Measurements from ENCODE around the gene GRID2. TPM values are rescaled to one million over a fixed set of nuclear protein-coding genes. Genes with fewer than 3 reads are reported as not detected.

The GRID2 gene
- total RNA-seq, 1 donor from 2014 or later: not detected

GRCh38 chr4:93187466-93187865 lies 883.7 kb downstream of the GRID2 start:
- Mint-ChIP-seq H3K4me3 (ENCODE audit: low read depth) (no peak overlapping the region), H3K36me3 (ENCODE audit: low read depth) (no peaks in the 10 kb centered on the region), H3K27me3 (ENCODE audit: low read depth) (no peaks in the 10 kb centered on the region), H3K4me1 (ENCODE audit: low read depth) (no peaks in the 10 kb centered on the region), H3K9me3 (peaks cover 4% of the 10 kb centered on the region), H3K27ac (no peak overlapping the region)
- intact Hi-C loops (cut with micrococcal nuclease): no loop called here
- no peak for DNase-seq (ENCODE audit: low spot score)

- Mint-ChIP-seq H3K4me1 (ENCODE audit: low read depth) (no peaks in the 10 kb centered on the region), H3K9me3 (peaks cover 4% of the 10 kb centered on the region)
These were observed 884.1 kb downstream of the GRID2 start for GRCh38 chr4:93187892-93188291.

GRCh38 chr4:93199492-93199891 lies 895.7 kb downstream of the GRID2 start:
- Mint-ChIP-seq H3K4me3 (ENCODE audit: low read depth) (no peak overlapping the region), H3K4me1 (ENCODE audit: low read depth) (no peaks in the 10 kb centered on the region), H3K36me3 (ENCODE audit: low read depth) (no peaks in the 10 kb centered on the region), H3K27me3 (ENCODE audit: low read depth) (no peaks in the 10 kb centered on the region), H3K27ac (no peak overlapping the region), H3K9me3 (peaks cover 12% of the 10 kb centered on the region)
- DNase-seq (ENCODE audit: low spot score): no peak
- intact Hi-C loops (cut with micrococcal nuclease): no loop called here

More at GRCh38 chr4:93187892-93188291, 884.1 kb downstream of the GRID2 start:
- H3K27me3 Mint-ChIP-seq (ENCODE audit: low read depth): no peaks in the 10 kb centered on the region
- no peak overlapping the region for H3K4me3 Mint-ChIP-seq (ENCODE audit: low read depth)
- DNase-seq (ENCODE audit: low spot score): no peak
- H3K27ac Mint-ChIP-seq: no peak overlapping the region
- no peaks in the 10 kb centered on the region for H3K36me3 Mint-ChIP-seq (ENCODE audit: low read depth)
- intact Hi-C loops (cut with micrococcal nuclease): no loop called here

- DNase-seq (ENCODE audit: low spot score): no peak
- Mint-ChIP-seq H3K27me3 (ENCODE audit: low read depth) (no peaks in the 10 kb centered on the region), H3K36me3 (ENCODE audit: low read depth) (no peaks in the 10 kb centered on the region), H3K9me3 (peaks cover 6% of the 10 kb centered on the region), H3K4me3 (ENCODE audit: low read depth) (no peak overlapping the region), H3K4me1 (ENCODE audit: low read depth) (no peaks in the 10 kb centered on the region), H3K27ac (no peak overlapping the region)
- intact Hi-C loops (cut with micrococcal nuclease): no loop called here
These were observed 897.8 kb downstream of the GRID2 start for GRCh38 chr4:93201471-93202096.

- Mint-ChIP-seq H3K27ac (no peak overlapping the region), H3K4me1 (ENCODE audit: low read depth) (no peaks in the 10 kb centered on the region), H3K27me3 (ENCODE audit: low read depth) (no peaks in the 10 kb centered on the region)
These were observed 899.9 kb downstream of the GRID2 start for GRCh38 chr4:93203708-93204107.

GRCh38 chr4:93212250-93212649 lies 908.5 kb downstream of the GRID2 start:
- no peak for DNase-seq (ENCODE audit: low spot score)
- H3K4me3 Mint-ChIP-seq (ENCODE audit: low read depth): no peak overlapping the region
- H3K4me1 Mint-ChIP-seq (ENCODE audit: low read depth): no peaks in the 10 kb centered on the region
- intact Hi-C loops (cut with micrococcal nuclease): no loop called here
- H3K9me3 Mint-ChIP-seq: no peaks in the 10 kb centered on the region
- no peaks in the 10 kb centered on the region for H3K27me3 Mint-ChIP-seq (ENCODE audit: low read depth)
- H3K36me3 Mint-ChIP-seq (ENCODE audit: low read depth): no peaks in the 10 kb centered on the region
- H3K27ac Mint-ChIP-seq: no peak overlapping the region

More at GRCh38 chr4:93203708-93204107, 899.9 kb downstream of the GRID2 start:
- H3K36me3 Mint-ChIP-seq (ENCODE audit: low read depth): no peaks in the 10 kb centered on the region
- intact Hi-C loops (cut with micrococcal nuclease): no loop called here
- no peak overlapping the region for H3K4me3 Mint-ChIP-seq (ENCODE audit: low read depth)
- H3K9me3 Mint-ChIP-seq: no peaks in the 10 kb centered on the region
- no peak for DNase-seq (ENCODE audit: low spot score)

- DNase-seq (ENCODE audit: low spot score): no peak
- Mint-ChIP-seq H3K36me3 (ENCODE audit: low read depth) (no peaks in the 10 kb centered on the region), H3K4me3 (ENCODE audit: low read depth) (no peak overlapping the region), H3K4me1 (ENCODE audit: low read depth) (no peaks in the 10 kb centered on the region), H3K27ac (no peak overlapping the region), H3K27me3 (ENCODE audit: low read depth) (no peaks in the 10 kb centered on the region), H3K9me3 (peaks cover 7% of the 10 kb centered on the region)
- intact Hi-C loops (cut with micrococcal nuclease): no loop called here
These were observed 912.9 kb downstream of the GRID2 start for GRCh38 chr4:93216646-93217045.

GRCh38 chr4:93217431-93217830 lies 913.7 kb downstream of the GRID2 start:
- H3K9me3 Mint-ChIP-seq: peaks cover 13% of the 10 kb centered on the region
- intact Hi-C loops (cut with micrococcal nuclease): no loop called here
- H3K27ac Mint-ChIP-seq: no peak overlapping the region

GRCh38 chr4:93221771-93222170 lies 918.0 kb downstream of the GRID2 start:
- Mint-ChIP-seq H3K4me1 (ENCODE audit: low read depth) (no peaks in the 10 kb centered on the region), H3K27ac (no peak overlapping the region), H3K9me3 (peaks cover 17% of the 10 kb centered on the region), H3K36me3 (ENCODE audit: low read depth) (no peaks in the 10 kb centered on the region), H3K4me3 (ENCODE audit: low read depth) (no peak overlapping the region), H3K27me3 (ENCODE audit: low read depth) (no peaks in the 10 kb centered on the region)
- intact Hi-C loops (cut with micrococcal nuclease): no loop called here
- no peak for DNase-seq (ENCODE audit: low spot score)

More at GRCh38 chr4:93217431-93217830, 913.7 kb downstream of the GRID2 start:
- H3K27me3 Mint-ChIP-seq (ENCODE audit: low read depth): no peaks in the 10 kb centered on the region
- no peak for DNase-seq (ENCODE audit: low spot score)
- H3K4me3 Mint-ChIP-seq (ENCODE audit: low read depth): no peak overlapping the region
- H3K36me3 Mint-ChIP-seq (ENCODE audit: low read depth): no peaks in the 10 kb centered on the region
- H3K4me1 Mint-ChIP-seq (ENCODE audit: low read depth): no peaks in the 10 kb centered on the region

GRCh38 chr4:93228021-93228420 lies 924.3 kb downstream of the GRID2 start:
- no peaks in the 10 kb centered on the region for H3K36me3 Mint-ChIP-seq (ENCODE audit: low read depth)
- intact Hi-C loops (cut with micrococcal nuclease): no loop called here

GRCh38 chr4:93232883-93233282 lies 929.1 kb downstream of the GRID2 start:
- DNase-seq (ENCODE audit: low spot score): no peak
- Mint-ChIP-seq H3K27me3 (ENCODE audit: low read depth) (no peaks in the 10 kb centered on the region), H3K36me3 (ENCODE audit: low read depth) (no peaks in the 10 kb centered on the region), H3K4me1 (ENCODE audit: low read depth) (no peaks in the 10 kb centered on the region), H3K27ac (no peak overlapping the region), H3K9me3 (peaks cover 5% of the 10 kb centered on the region), H3K4me3 (ENCODE audit: low read depth) (no peak overlapping the region)
- intact Hi-C loops (cut with micrococcal nuclease): no loop called here

More at GRCh38 chr4:93228021-93228420, 924.3 kb downstream of the GRID2 start:
- no peak overlapping the region for H3K27ac Mint-ChIP-seq
- no peaks in the 10 kb centered on the region for H3K27me3 Mint-ChIP-seq (ENCODE audit: low read depth)
- no peak overlapping the region for H3K4me3 Mint-ChIP-seq (ENCODE audit: low read depth)
- peaks cover 12% of the 10 kb centered on the region for H3K9me3 Mint-ChIP-seq
- H3K4me1 Mint-ChIP-seq (ENCODE audit: low read depth): no peaks in the 10 kb centered on the region
- no peak for DNase-seq (ENCODE audit: low spot score)

GRCh38 chr4:93237521-93237920 lies 933.8 kb downstream of the GRID2 start:
- H3K36me3 Mint-ChIP-seq (ENCODE audit: low read depth): no peaks in the 10 kb centered on the region
- no peaks in the 10 kb centered on the region for H3K4me1 Mint-ChIP-seq (ENCODE audit: low read depth)
- H3K27ac Mint-ChIP-seq: no peak overlapping the region
- H3K9me3 Mint-ChIP-seq: peaks cover 4% of the 10 kb centered on the region
- no peaks in the 10 kb centered on the region for H3K27me3 Mint-ChIP-seq (ENCODE audit: low read depth)
- DNase-seq (ENCODE audit: low spot score): no peak
- intact Hi-C loops (cut with micrococcal nuclease): no loop called here
- H3K4me3 Mint-ChIP-seq (ENCODE audit: low read depth): no peak overlapping the region

- no peak overlapping the region for H3K4me3 Mint-ChIP-seq (ENCODE audit: low read depth)
- H3K9me3 Mint-ChIP-seq: no peaks in the 10 kb centered on the region
- no peaks in the 10 kb centered on the region for H3K36me3 Mint-ChIP-seq (ENCODE audit: low read depth)
- no peak overlapping the region for H3K27ac Mint-ChIP-seq
- no peaks in the 10 kb centered on the region for H3K27me3 Mint-ChIP-seq (ENCODE audit: low read depth)
- intact Hi-C loops (cut with micrococcal nuclease): no loop called here
- H3K4me1 Mint-ChIP-seq (ENCODE audit: low read depth): no peaks in the 10 kb centered on the region
- DNase-seq (ENCODE audit: low spot score): no peak
These were observed 939.5 kb downstream of the GRID2 start for GRCh38 chr4:93243262-93243661.

GRCh38 chr4:93261207-93261606 lies 957.4 kb downstream of the GRID2 start:
- intact Hi-C loops (cut with micrococcal nuclease): no loop called here

More at GRCh38 chr4:93261207-93261606, 957.4 kb downstream of the GRID2 start:
- Mint-ChIP-seq H3K4me3 (ENCODE audit: low read depth) (no peak overlapping the region), H3K36me3 (ENCODE audit: low read depth) (no peaks in the 10 kb centered on the region), H3K27ac (no peak overlapping the region), H3K4me1 (ENCODE audit: low read depth) (no peaks in the 10 kb centered on the region), H3K27me3 (ENCODE audit: low read depth) (no peaks in the 10 kb centered on the region), H3K9me3 (no peaks in the 10 kb centered on the region)
- no peak for DNase-seq (ENCODE audit: low spot score)

All from activated T-helper 2 cell treated with anti-CD3 and anti-CD28 coated beads, Interferon-gamma antibody, Interleukin-2, Interleukin-4, amounts not matched to agents 10 μg/mL and 5 μg/mL and 100 μg/mL, durations not matched to agents 14 hours and 24 hours and 36 hours (primary cell).